ENCODE measurements around the gene MGAT3. TPM values are rescaled to one million over a fixed set of nuclear protein-coding genes. Genes with fewer than 3 reads are reported as not detected.

The MGAT3 gene
- total and polyA plus RNA-seq, 5 donors, result 7.3 to 11.6 (median 9.2) TPM

DNA sequence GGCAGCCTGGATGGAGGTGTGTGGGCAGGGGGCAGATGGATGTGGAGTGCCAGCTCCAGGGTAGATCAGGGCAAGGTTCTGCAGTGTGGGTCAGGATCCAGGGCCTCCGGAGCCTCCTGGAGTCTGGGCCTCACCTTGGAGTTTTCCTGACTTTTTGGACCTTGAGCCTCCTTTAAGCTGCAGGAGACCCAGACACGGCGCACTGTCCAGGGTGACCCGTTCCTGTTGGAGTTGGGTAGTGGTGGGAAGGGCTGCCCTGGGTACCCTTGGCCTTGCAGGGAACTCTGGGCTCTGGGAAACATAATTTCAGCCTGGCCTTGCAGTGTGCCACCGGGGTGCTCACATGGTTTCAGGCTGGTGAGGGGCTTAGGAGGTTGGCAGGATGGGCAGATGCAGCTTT, 17.0 kb downstream of the MGAT3 start:
- peaks cover 19% of the 10 kb centered on the region for H3K4me1 ChIP-seq (ENCODE audit: control insufficient read depth, insufficient read depth, low read length)
- no peak overlapping the region for H3K4me3 ChIP-seq (ENCODE audit: low read length)
- WGBS, result 93% methylated on average over 5 of the region's 5 CpGs
- ATAC-seq, result no peak
- H3K9me3 ChIP-seq (ENCODE audit: control insufficient read depth, low read length), result no peaks in the 10 kb centered on the region
- H3K27me3 ChIP-seq (ENCODE audit: control insufficient read depth, insufficient read depth), result no peaks in the 10 kb centered on the region
- intact Hi-C loops (cut with DNase I), result no loop called here
- no peak overlapping the region for H3K27ac ChIP-seq (ENCODE audit: low read length)
- DNase-seq, result no peak

DNA sequence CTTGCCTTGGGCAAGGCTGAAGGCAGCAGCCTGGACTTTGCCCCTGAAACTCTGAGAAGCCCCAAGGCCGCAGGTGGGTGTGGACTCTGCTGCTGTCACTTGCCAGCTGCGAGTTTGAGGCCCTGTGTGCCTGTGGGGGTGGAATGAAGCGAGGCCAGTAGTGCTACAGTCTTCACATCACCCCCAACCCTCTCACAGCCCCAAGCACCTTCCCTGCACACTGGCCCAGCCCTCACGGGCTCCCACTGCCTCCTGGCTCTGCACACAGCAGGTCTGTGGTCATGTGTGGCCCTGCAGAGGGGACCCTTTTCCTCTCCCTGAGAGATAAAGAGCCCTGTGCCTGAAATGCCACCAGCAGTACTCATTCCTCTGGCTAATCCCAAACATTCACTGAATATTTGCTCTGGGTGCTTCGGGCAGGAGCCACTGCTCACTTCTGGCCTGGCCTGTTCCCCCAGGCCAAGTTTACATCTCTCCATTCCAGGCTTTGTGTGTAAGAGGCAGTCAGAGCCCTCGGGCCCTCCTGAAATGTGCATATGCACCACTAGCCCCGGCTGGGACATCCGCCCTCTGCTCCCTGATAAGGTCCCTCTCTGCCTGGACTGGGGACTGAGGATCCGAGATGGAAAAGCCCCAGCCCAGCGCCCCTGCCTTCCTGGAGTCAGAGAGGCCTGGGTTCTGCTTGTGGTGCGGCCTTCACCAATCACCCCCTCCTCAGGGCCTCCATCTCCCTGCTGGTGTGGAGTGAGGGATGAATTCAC, 17.7 kb downstream of the MGAT3 start:
- no peak overlapping the region for H3K27ac ChIP-seq (ENCODE audit: low read length)
- peak in 1 of 3 donors; percentile 51 for DNase-seq
- H3K4me1 ChIP-seq (ENCODE audit: control insufficient read depth, insufficient read depth, low read length), result peaks cover 19% of the 10 kb centered on the region
- no peak overlapping the region for H3K4me3 ChIP-seq (ENCODE audit: low read length)
- H3K27me3 ChIP-seq (ENCODE audit: control insufficient read depth, insufficient read depth), result no peaks in the 10 kb centered on the region
- 65% methylated on average over 11 of the region's 11 CpGs for WGBS
- ATAC-seq, result no peak
- intact Hi-C loops (cut with DNase I), result no loop called here
- no peaks in the 10 kb centered on the region for H3K9me3 ChIP-seq (ENCODE audit: control insufficient read depth, low read length)

DNA sequence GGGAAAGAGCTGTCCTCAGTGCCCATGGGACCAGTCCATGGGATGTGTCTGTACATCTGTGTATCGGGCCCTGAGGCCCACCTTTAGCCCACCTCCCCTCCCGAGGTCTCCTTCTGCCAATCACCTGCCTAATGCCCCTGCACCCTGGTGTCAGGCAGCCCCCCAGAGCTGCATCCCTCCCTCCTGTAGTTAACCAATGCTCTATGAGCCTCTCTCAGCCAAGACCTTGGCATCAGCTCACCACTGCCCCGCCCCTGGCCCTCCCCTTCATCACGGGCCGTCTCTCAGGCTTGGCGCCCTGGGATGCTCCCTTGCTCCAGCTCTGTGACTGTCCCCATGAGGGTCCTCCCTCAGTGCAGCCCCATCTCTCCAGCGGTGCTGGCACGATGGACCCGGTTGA, 18.5 kb downstream of the MGAT3 start:
- H3K4me1 ChIP-seq (ENCODE audit: control insufficient read depth, insufficient read depth, low read length), result peaks cover 15% of the 10 kb centered on the region
- no peak for ATAC-seq

DNA sequence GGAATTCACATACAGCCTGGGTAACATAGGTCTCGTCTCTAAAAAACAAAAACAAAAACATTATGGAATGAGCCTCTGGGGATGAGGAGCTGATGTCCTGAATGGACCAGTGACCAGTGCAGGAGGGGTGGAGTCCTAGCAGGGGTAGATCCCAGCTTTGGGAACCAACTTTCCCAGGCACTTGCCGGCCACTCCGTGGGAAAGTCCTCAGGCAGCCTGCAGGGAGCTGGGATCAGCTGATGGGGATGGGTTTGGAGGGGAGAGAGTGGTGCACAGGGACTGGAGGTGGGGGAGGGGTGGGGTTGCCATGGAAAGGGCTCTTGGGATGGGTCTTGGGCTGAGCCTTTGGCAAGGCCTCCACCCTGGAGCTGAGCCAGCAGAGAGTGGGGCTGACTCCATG, 19.1 kb downstream of the MGAT3 start:
- DNase-seq (peak in 1 of 3 donors; percentile 74), ATAC-seq (no peak)
- Histone ChIP-seq H3K4me3 (ENCODE audit: low read length) (no peak overlapping the region), H3K27me3 (ENCODE audit: control insufficient read depth, insufficient read depth) (no peaks in the 10 kb centered on the region), H3K4me1 (ENCODE audit: control insufficient read depth, insufficient read depth, low read length) (peaks cover 15% of the 10 kb centered on the region), H3K9me3 (ENCODE audit: control insufficient read depth, low read length) (no peaks in the 10 kb centered on the region), H3K27ac (ENCODE audit: low read length) (no peak overlapping the region)
- intact Hi-C loops (cut with DNase I), result no loop called here
- WGBS, result 66% methylated on average over 3 of the region's 3 CpGs

More for the DNA sequence above, 18.5 kb downstream of the MGAT3 start:
- intact Hi-C loops (cut with DNase I), result no loop called here
- Histone ChIP-seq H3K27ac (ENCODE audit: low read length) (no peak overlapping the region), H3K9me3 (ENCODE audit: control insufficient read depth, low read length) (no peaks in the 10 kb centered on the region), H3K27me3 (ENCODE audit: control insufficient read depth, insufficient read depth) (no peaks in the 10 kb centered on the region), H3K4me3 (ENCODE audit: low read length) (no peak overlapping the region)
- DNase-seq, result peak in 1 of 3 donors; percentile 77
- 64% methylated on average over 9 of the region's 9 CpGs for WGBS

DNA sequence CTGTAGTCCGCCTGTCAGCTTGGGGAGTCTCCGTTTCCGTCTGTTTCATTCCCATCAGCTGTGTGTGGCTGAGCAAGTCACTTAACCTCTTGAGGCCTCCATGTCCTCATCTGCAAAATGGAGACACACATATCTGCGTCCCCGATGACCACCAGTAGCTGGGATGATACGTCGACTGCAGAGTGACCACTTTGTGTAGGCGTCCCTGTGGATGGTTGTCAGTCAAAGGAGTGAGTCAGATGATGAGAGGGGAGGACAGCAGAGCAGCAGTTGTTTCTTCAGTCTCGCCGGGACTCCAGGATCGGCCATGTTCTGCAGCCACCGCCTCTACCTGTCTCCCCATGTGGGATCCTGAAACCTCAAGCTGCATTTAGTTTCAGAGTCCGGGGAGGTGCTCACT, 19.9 kb downstream of the MGAT3 start:
- Histone ChIP-seq H3K4me1 (ENCODE audit: control insufficient read depth, insufficient read depth, low read length) (peaks cover 12% of the 10 kb centered on the region), H3K4me3 (ENCODE audit: low read length) (no peak overlapping the region), H3K27me3 (ENCODE audit: control insufficient read depth, insufficient read depth) (no peaks in the 10 kb centered on the region), H3K27ac (ENCODE audit: low read length) (no peak overlapping the region), H3K9me3 (ENCODE audit: control insufficient read depth, low read length) (no peaks in the 10 kb centered on the region)
- WGBS, result 82% methylated on average over 13 of the region's 13 CpGs
- intact Hi-C loops (cut with DNase I), result no loop called here
- ATAC-seq (no peak), DNase-seq (no peak)

DNA sequence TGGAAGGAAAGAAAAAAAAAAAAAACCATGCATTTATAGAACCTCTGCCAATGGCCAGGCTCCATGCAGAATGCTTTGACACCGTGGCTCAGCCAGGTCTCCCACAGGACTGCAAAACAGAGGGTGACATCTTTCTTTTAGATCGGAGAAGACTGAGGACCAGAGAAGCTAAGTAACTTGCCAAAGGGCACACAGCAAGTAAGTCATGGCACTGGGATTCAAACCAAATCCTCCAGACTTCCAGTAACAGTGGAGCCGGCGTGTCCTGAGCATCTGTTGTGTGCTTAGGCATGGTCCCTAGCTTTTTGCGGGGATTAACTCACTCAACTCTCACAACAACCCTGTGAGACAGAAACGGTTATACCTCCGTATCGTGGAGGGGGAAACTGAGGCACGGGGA, 20.7 kb downstream of the MGAT3 start:
- ATAC-seq, result no peak
- Histone ChIP-seq H3K4me3 (ENCODE audit: low read length) (no peak overlapping the region), H3K27me3 (ENCODE audit: control insufficient read depth, insufficient read depth) (no peaks in the 10 kb centered on the region), H3K4me1 (ENCODE audit: control insufficient read depth, insufficient read depth, low read length) (peaks cover 7% of the 10 kb centered on the region), H3K27ac (ENCODE audit: low read length) (no peak overlapping the region), H3K9me3 (ENCODE audit: control insufficient read depth, low read length) (no peaks in the 10 kb centered on the region)
- intact Hi-C loops (cut with DNase I), result no loop called here
- 93% methylated on average over 9 of the region's 9 CpGs for WGBS
- DNase-seq, result no peak

DNA sequence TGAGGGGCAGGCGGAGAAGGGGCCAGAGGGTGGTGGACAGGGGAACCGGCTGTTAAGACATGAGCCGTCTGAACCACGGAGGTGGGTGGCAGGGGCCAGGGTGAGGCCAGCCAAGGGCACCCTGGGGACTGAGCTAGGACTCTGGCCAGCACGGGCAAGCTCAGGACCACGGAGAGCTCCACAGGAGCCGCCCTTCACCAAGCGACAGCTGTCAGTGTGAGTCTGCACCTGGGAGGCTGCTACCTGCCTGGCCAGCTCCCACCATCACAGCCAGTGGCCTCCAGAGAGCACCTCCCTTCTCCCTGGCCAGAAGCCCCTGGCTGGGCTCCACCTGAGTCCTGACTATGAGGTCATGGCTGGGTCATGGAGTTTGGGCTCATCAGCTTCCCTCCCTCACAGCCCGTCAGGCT, 21.6 kb downstream of the MGAT3 start:
- no peaks in the 10 kb centered on the region for H3K27me3 ChIP-seq (ENCODE audit: control insufficient read depth, insufficient read depth)
- no peak overlapping the region for H3K4me3 ChIP-seq (ENCODE audit: low read length)
- 46% methylated on average over 9 of the region's 9 CpGs for WGBS
- H3K9me3 ChIP-seq (ENCODE audit: control insufficient read depth, low read length), result no peaks in the 10 kb centered on the region
- ATAC-seq, result peak; percentile 29 to 44
- DNase-seq, result peak in 1 of 3 donors; percentile 71
- intact Hi-C loops (cut with DNase I), result no loop called here
- peaks cover 7% of the 10 kb centered on the region for H3K4me1 ChIP-seq (ENCODE audit: control insufficient read depth, insufficient read depth, low read length)
- H3K27ac ChIP-seq (ENCODE audit: low read length), result no peak overlapping the region

DNA sequence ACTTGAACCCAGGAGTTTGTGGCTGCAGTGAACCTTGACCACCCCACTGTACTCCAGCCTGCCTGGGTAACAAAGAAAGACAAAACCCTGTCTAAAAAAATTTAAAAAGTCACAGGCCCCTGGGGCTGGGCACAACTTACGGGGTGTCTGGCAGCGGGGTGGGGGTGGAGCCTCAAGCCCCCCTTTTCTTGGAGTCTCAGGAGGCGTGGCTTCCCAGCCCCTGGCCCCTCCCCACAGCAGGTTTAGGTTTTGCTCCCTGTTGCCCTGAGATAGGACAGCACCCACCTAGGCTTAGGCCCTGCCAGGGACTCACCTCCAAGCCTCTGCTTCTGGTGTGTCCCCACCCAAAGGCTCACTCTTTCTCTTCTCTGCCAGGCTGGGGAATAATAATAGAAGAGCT, 22.4 kb downstream of the MGAT3 start:
- Histone ChIP-seq H3K4me1 (ENCODE audit: control insufficient read depth, insufficient read depth, low read length) (peaks cover 7% of the 10 kb centered on the region), H3K9me3 (ENCODE audit: control insufficient read depth, low read length) (no peaks in the 10 kb centered on the region), H3K27me3 (ENCODE audit: control insufficient read depth, insufficient read depth) (no peaks in the 10 kb centered on the region), H3K4me3 (ENCODE audit: low read length) (no peak overlapping the region), H3K27ac (ENCODE audit: low read length) (no peak overlapping the region)
- intact Hi-C loops (cut with DNase I), result no loop called here
- ATAC-seq (no peak), DNase-seq (peak in 1 of 3 donors; percentile 29)
- 86% methylated on average over 3 of the region's 3 CpGs for WGBS

DNA sequence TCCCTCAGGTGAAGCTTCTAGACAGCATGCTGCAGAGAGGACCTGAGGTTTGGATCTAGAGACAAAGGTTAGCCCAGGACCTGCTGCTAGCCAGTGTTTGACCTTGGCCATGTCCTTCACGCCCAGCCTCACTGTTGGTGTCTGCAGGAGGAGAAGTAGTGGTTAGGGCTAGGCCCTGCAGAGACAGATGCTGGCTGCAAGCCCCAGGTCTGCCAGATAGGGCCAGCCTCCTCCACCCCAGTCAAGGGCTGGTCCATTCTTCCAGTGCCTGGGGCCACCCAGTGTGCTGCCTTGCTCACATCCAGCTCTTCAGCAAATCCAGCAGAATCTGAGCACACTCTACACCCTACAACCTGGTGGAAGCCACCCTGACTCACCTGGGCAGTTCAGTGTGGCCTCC, 23.7 kb downstream of the MGAT3 start:
- no peak overlapping the region for H3K4me3 ChIP-seq (ENCODE audit: low read length)
- peaks cover 7% of the 10 kb centered on the region for H3K4me1 ChIP-seq (ENCODE audit: control insufficient read depth, insufficient read depth, low read length)
- H3K27ac ChIP-seq (ENCODE audit: low read length), result no peak overlapping the region
- H3K27me3 ChIP-seq (ENCODE audit: control insufficient read depth, insufficient read depth), result no peaks in the 10 kb centered on the region
- intact Hi-C loops (cut with DNase I), result no loop called here
- WGBS, result 72% methylated on average over 1 of the region's 1 CpG
- ATAC-seq (no peak), DNase-seq (no peak)
- no peaks in the 10 kb centered on the region for H3K9me3 ChIP-seq (ENCODE audit: control insufficient read depth, low read length)

DNA sequence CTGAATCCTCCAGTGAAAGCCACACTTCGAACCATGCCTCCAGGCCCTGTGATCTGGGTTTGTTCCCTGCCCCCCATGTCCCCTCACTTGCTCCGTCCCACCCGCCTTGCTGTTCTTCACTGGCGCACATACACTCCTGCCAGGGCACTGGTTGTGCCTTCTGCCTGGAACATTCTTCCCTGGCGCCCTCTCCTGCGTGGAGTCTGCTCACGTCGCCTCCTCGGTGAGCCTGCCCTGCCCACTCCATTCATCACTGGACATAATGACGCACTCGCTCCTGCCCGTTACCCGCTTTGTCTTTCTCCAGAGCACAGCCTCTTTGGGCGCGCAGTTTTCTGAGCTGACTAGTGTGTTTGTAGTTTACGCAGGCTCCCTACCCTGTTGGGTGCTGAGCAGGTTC, 24.2 kb downstream of the MGAT3 start:
- WGBS, result 95% methylated on average over 16 of the region's 16 CpGs

DNA sequence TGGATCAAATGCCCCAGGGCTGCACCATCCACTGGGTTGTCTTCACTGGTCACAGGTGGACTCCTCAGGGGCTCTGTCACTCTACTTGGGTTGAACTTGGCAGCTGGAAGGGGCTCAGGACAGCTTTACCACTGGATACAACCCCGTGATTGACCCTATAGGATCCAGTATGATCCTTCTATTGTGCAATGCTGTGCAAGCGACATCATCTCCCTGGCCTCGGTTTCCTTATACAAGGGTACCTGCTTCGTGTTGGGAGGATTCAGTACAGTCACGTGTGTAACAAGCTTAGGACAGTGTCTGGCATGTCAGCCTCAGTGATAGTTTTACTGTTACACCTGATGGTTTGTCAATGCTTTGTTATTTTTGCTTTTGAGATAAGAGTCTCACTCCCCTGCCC, 24.8 kb downstream of the MGAT3 start:
- no peak for ATAC-seq
- Histone ChIP-seq H3K27me3 (ENCODE audit: control insufficient read depth, insufficient read depth) (no peaks in the 10 kb centered on the region), H3K4me3 (ENCODE audit: low read length) (no peak overlapping the region), H3K4me1 (ENCODE audit: control insufficient read depth, insufficient read depth, low read length) (peaks cover 3% of the 10 kb centered on the region), H3K27ac (ENCODE audit: low read length) (no peak overlapping the region), H3K9me3 (ENCODE audit: control insufficient read depth, low read length) (no peaks in the 10 kb centered on the region)
- 94% methylated on average over 5 of the region's 5 CpGs for WGBS
- intact Hi-C loops (cut with DNase I), result no loop called here
- DNase-seq, result peak in 1 of 3 donors; percentile 8

More for the DNA sequence above, 24.2 kb downstream of the MGAT3 start:
- Histone ChIP-seq H3K4me1 (ENCODE audit: control insufficient read depth, insufficient read depth, low read length) (peaks cover 5% of the 10 kb centered on the region), H3K4me3 (ENCODE audit: low read length) (no peak overlapping the region), H3K27ac (ENCODE audit: low read length) (no peak overlapping the region), H3K9me3 (ENCODE audit: control insufficient read depth, low read length) (no peaks in the 10 kb centered on the region), H3K27me3 (ENCODE audit: control insufficient read depth, insufficient read depth) (no peaks in the 10 kb centered on the region)
- no peak for ATAC-seq
- intact Hi-C loops (cut with DNase I), result no loop called here
- DNase-seq, result no peak

DNA sequence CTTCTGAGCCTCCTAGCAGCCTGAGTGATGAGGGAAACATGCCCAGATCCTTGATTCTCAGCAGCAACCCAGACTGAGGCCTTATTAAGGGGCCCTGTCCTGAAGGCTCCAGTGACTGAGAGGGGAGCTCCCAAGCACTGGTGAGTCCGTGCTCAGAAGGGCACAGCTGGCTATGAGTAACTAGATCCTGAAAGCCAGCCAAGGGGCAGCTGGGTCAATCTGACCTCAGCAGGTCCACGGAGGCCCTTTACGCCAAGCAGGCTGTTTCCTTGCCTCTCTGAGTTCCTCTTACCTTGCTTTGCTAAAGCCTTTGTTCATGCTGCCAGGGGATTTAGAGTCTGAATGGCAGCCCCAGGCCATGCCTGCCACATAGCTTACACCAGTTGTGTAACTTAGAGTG, 26.0 kb downstream of the MGAT3 start:
- WGBS, result 81% methylated on average over 3 of the region's 3 CpGs
- DNase-seq, result peak in 1 of 3 donors; percentile 32
- intact Hi-C loops (cut with DNase I), result no loop called here

More for the DNA sequence above, 26.0 kb downstream of the MGAT3 start:
- H3K27me3 ChIP-seq (ENCODE audit: control insufficient read depth, insufficient read depth), result no peaks in the 10 kb centered on the region
- no peak overlapping the region for H3K4me3 ChIP-seq (ENCODE audit: low read length)
- H3K9me3 ChIP-seq (ENCODE audit: control insufficient read depth, low read length), result no peaks in the 10 kb centered on the region
- ATAC-seq, result no peak
- H3K27ac ChIP-seq (ENCODE audit: low read length), result no peak overlapping the region
- H3K4me1 ChIP-seq (ENCODE audit: control insufficient read depth, insufficient read depth, low read length), result peaks cover 3% of the 10 kb centered on the region
